Measurements from ENCODE around the gene C16orf95.

Gene C16orf95

GRCh38 chr16:87331241-87331801 is 14.1 kb upstream of the C16orf95 start:
- DNase-seq (ENCODE audit: low spot score): no peak

DNA sequence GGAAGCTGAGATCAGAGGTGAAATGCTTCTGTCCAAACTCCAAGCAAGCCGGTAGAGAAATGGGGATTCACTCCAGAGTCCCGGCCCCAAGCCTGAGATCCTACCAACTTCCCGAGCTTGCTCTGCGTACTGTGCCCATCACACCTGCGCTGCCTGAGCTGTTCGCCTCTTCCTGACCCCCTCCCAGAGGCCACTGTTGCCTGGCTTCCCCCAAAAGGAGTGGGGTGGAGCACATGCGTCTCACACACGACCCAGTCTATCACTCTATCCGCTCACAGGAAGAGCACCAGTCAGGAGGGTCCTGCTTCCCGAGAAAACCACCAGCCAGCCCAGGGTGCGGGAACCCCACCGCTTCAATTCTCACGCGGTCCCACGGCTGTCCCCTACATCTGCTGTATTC is 13.5 kb upstream of the C16orf95 start:
- no peak for DNase-seq (ENCODE audit: low spot score)

DNA sequence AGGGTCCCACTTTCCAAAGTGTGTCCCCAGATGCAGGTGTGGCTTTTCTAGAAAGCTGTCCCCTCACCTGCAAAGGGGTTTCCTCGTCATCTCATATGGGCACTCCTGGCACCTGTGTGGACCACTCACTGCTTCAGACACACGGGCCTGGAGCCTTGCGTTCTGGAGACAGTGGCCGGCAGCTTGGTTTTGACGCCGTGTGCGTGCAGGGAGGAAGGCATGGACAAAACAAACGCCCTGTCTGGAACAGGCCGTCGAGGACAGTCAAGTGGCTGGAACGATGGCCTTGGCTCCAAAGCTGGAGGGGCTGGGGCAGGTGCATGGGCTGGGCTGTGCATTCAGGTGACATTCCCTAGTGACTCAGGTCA is 13.0 kb upstream of the C16orf95 start:
- no peak for DNase-seq (ENCODE audit: low spot score)

DNA sequence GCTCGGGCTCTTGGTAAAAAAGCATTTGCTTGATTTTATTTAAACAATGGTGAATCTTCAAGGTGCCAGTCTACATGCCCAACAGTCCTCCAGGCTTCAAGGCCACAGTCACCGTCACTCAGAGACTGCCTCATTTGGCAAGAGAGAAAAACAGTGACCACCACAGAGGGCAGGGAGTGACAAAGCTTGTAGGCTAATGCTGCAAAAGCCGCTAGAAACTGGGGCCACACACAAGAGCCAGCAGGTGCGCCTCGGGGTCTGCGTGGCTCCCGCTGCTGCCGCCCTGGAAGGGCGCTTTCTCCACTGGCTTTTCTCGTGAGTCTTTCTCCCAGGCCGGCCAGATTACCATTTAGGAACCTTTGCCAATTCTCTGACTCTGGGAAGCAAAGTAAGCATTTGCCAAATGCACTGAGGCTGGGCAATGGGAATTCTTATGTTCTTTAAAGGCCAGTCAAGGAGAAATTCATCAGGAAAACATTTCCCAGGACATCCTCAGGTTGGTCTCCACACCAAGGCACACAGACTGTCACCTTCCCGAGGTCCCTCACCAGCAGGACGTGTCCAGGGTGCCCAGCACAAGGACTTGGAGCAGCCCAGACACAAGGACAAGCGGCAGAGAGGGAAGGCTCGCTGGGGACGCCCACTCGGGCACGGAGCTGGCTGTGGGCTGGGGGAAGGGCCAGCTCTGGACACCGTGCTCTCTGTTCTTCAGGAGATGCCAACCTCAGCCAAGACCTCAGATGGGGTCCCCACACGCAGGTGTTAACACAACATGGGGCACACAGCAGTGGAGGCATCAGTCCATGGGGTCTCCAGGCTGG is 12.5 kb upstream of the C16orf95 start:
- DNase-seq (ENCODE audit: low spot score): no peak

GRCh38 chr16:87328846-87329245 is 11.7 kb upstream of the C16orf95 start:
- DNase-seq (ENCODE audit: low spot score): no peak

- DNase-seq (ENCODE audit: low spot score): no peak
These were observed 10.8 kb upstream of the C16orf95 start for GRCh38 chr16:87327798-87328495.

- DNase-seq (ENCODE audit: low spot score): no peak
These were observed 9.0 kb upstream of the C16orf95 start for GRCh38 chr16:87326151-87326571.

- no peak for DNase-seq (ENCODE audit: low spot score)
These were observed 8.2 kb upstream of the C16orf95 start for GRCh38 chr16:87325423-87325858.

GRCh38 chr16:87324411-87325275 is 7.5 kb upstream of the C16orf95 start:
- peak; percentile 31 for DNase-seq (ENCODE audit: low spot score)

GRCh38 chr16:87323727-87324410 is 6.7 kb upstream of the C16orf95 start:
- DNase-seq (ENCODE audit: low spot score): no peak

- DNase-seq (ENCODE audit: low spot score): no peak
These were observed 5.9 kb upstream of the C16orf95 start for GRCh38 chr16:87322833-87323726.

DNA sequence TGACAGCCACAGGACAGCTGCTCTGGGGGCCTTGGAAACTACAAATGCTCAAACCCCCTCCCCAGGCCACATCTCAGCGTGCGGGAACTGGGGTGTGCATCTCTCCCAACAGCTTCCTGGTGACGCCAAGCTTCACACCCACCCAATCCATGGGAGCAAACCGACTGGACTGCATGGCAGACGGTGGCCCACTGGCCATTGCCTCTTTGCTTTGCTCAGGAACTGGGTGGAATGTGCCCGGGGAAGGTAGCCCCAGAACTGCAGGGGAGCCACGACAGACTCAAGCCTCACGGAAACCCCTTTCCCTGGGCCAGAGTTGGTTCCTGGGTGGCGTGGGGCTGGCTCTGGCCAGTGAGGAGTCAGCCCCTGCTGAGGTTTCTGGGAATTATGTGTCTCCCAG is 5.2 kb upstream of the C16orf95 start:
- DNase-seq (ENCODE audit: low spot score): no peak

DNA sequence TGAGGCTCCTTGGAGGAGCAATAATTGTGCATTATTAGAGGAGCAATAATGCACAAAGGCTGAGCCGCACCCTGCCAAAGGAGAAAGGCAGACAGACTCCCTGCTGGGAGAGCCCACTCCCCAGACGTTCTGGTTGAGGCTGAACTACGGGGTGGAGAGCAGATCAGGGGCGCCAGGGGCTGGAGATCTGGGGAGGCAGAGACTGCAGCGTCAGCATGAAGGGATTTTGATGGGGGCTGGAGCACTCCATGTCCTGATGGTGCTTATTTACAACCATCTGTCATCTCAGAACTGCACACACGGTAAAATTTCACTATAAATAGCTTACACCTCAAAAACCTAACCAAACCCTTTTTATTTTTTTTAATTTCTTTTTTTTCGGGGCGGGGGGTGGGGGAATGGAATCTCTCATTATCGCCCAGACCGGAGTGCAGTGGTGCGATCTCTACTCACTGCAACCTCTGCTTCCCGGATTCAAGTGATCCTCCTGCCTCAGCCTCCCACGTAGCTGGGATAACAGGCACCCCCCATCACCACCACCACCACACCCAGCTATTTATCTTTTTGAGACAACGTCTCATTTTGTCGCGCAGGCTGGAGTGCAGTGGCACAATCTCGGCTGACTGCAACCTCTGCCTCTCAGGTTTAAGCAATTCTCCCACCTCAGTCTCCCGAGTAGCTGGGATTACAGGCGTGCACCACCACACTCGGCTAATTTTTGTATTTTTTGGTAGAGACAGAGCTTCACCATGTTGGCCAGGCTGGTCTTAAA is 4.3 kb upstream of the C16orf95 start:
- no peak for DNase-seq (ENCODE audit: low spot score)

- DNase-seq (ENCODE audit: low spot score): no peak
These were observed 3.5 kb upstream of the C16orf95 start for GRCh38 chr16:87320510-87321227.

DNA sequence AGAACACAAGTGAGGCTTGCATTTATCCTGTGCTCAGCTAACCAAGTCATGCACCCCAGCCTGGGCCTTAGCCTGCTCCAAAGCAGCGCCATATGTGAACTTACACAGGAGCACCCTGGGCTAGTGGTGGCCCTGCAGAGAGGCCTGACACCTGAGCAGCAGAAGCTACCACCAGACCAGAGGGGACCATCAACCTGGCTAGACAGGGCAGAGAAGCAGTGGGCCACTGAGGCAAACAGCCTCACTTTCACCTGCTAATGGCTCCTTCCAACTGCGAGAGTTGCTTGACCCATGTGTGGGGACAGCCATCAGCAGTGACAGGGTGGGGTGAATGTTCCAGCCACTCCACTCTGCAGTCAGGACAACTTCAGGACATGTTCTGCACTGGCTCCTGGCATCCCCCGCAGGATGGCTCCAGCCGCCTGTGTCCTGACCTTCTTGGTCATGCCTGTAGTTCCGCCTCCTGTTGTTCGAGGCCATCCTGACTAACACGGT is 2.9 kb upstream of the C16orf95 start:
- DNase-seq (ENCODE audit: low spot score): no peak

DNA sequence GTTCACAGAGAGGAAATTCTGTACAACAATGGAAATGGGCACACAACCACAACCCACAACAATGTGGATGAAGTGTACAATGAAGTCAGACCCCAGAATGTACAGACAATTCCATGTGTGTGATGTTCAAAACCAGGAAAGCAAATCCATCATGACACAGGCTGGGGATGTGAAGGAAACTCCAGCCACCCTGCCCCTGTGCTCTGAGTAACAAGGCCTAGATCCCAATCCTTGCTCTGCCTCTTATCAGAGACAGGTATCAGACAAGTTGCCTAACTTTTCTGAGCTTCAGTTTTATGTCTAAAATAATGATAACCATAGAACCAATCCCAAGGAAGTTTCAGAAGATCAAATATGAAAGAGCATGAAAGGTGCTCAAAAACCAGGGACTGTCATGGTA is 1.8 kb upstream of the C16orf95 start:
- DNase-seq (ENCODE audit: low spot score): no peak

GRCh38 chr16:87317750-87318644 is 805 bp upstream of the C16orf95 start:
- DNase-seq (ENCODE audit: low spot score): peak; percentile 48

GRCh38 chr16:87316450-87316922 is 706 bp downstream of the C16orf95 start:
- no peak for DNase-seq (ENCODE audit: low spot score)

Measured in activated CD4-positive, alpha-beta T cell treated with anti-CD3 and anti-CD28 coated beads, Interleukin-2, Interleukin-4, amounts not matched to agents 100 ng/mL and 50 ng/mL, durations not matched to agents 16 hours and 8 hours (primary cell).